Stimulated activated CD8-positive, alpha-beta memory T cell treated with anti-CD3 and anti-CD28 coated beads, Interleukin-15, amount 100 ng/mL, for 1 hour (primary cell): ENCODE data around the gene SPON2.
A peak's percentile ranks its signal among the peaks of the same experiment; 100 is the strongest.

ENCODE experiments used
- DNase-seq: peaks from one replicate; pipeline ENCODE4 v3.0.0-alpha.2; 2020; ENCODE audit warnings: low read depth

SPON2 gene

DNA sequence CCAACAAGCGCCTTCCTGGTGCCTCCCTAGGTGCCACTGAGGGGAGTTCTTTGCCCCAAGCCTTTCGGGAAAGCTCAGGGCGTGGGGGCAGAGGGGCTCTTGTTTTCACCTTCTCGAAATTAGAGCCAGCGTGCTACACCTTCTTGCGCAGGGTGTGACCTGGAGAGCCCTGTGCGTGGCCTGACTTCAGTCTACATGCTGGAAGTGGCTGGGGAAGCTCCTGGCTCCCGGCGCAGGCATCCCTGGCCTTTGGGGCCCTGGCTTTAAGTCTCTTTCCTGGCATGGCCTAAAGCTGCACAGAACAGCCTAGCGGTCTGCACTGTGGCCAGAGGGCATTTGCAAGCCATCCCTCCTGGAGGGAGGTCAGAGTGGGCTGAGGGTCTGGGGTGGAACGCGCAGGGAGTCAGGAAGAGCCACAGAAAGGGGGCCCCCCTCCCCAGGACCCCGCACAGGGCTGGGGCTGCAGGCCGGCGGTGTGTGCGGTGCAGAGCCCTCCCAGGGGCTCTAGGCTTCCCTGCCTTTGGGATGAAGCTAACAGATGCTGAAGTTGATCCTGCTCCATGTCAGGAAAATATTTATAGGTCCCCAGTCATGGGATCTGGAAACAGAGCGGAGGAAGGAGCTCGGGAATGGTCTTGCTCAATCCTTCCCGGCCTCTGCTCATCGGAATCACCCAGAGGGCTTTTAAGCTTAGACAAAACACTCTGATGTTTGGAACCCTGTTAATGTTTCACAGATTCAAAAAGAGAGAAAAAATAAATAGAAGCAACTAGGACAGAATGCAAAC is 781 bp upstream of the SPON2 start:
- no peak for DNase-seq

DNA sequence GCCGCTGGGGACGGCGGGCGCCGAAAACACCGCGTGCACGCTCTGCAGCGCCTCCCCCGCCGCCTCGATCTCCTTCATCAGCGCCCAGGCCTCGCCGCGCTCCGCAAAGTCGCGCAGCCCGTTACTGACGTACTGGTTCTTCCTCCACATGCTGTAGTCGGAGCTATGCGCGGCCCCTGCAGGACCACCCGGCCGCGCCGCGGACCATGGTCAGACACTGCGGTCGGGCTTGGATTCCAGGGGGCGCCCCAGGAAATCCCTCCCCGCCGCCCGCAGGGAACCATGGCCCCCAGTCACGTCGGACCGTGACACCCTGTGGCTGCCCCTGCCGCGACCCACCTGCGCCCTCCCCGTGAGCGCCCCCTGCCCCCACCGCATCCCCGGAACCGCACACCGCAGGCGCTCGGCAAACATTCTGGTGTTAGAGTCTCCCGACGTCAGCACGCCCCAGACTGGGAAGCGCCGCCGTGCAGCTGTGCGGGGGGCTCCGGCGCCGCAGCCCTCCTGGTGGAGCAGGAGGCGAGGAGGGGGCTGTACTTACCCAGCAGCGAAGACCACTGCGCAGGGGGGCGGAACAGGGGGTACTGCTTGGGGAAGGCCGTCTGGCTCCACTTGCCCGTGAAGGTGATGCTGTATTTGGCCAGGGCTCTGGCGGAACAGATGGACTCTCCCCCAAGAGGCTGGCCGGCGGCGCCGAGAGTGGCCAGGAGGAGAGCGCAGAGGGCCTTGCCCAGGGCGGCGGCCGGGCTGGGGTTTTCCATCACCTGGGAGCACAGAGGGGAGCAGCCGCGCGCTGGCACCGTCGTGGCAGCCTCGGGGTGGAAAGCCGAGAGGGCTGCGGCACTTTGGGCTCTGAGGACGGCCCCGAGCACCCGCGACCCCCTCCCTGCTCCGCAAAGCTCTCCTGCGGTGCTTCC is 814 bp downstream of the SPON2 start:
- DNase-seq = no peak

DNA sequence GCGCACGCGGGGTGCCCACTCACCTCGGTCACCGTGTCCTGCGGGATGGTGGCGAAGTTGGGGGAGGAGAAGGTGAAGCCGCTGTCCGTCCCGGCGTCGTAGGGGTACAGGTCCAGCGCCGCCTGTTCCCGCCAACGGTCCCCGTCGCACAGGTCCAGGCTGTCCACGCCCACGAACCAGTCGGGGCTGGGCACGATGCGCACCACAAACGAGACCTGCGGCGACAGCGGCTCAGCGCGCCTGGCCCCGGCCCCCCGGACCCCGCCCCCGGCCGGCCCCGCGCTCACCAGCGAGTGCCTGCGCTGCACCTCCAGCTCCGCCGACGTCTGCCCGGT is 1.4 kb downstream of the SPON2 start:
- DNase-seq = no peak

DNA sequence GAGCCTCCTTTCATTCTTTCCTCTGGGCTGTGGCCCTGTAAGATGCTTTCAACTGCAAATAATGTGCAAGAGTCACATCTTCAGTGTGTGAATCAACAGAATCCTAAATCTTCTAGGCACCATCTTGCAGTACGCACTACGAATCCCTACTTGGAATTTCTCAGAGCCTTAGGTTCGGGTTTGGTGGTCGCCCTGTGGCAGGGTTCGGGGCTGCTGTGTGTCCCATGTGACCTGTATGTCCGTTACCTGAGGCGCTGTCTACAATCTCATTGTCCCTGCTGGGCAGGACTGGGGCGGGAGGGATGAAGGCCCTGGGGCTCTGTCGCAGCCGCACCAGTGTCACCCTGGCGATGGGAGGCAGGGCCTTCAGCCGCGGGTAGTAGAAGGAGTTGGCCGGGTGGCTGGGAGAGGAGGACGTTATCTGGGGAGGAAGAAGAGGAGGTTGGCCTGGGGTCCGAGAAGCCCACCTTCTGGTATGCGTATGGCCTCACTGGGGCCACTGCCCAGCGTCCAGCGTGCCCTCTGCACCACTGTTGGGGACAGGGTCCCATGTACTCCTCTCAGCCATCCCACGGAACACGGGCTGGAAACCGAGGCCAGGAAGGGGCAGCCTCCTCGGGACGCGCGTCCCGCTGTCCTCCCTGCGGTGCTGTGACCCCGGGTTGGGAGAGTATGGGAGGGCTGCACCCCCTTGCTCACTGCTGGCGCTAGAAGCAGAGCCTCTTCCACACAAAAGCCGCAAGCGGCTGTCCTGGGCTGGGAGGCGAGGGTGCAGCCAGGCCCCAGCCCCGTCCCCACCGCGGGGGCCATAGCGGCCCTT is 2.0 kb downstream of the SPON2 start:
- no peak for DNase-seq

DNA sequence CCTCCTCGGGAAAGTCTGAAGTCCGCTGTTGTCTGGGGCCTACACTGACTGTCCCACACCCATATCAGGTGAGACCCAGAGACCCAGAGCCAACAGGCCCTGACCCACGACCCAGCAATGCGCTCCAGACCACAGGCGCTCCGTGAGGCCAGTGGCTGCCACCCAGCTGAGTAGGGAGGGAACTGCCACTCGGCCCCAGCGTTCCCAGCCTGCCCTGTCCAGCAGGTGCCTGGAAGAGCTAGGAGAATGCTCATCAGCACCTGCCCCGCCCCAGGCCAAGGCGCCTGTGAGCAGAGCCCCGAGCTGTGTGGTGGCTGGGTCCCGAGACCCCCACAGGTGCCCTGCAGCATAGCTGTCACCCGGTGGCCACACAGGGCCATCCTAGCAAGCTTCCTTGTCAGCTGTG is 2.7 kb downstream of the SPON2 start:
- no peak for DNase-seq

DNA sequence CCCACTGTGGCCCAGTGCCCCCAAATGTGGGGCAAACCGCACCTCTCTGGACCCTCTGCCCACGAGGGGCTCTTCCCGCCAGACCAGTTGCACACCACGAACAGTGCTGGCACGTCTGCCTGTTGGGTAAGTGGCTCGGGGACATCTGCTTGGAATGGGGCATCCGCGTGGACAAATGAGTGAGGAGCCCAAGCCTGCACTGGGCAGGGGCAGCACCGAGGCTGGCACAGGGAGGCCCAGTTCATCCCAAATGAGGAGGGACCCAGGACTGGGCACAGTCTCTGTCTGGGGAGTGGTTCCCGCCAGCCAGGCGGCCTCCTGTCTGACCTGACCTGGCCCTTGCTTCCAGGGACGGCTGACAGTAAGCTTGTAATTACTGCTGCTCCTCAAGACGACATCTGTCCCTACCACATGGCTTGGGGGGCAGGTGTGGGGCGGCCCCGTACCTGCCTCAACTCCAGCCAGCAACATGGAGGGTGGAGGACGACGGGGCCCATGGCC is 3.2 kb downstream of the SPON2 start:
- no peak for DNase-seq

DNA sequence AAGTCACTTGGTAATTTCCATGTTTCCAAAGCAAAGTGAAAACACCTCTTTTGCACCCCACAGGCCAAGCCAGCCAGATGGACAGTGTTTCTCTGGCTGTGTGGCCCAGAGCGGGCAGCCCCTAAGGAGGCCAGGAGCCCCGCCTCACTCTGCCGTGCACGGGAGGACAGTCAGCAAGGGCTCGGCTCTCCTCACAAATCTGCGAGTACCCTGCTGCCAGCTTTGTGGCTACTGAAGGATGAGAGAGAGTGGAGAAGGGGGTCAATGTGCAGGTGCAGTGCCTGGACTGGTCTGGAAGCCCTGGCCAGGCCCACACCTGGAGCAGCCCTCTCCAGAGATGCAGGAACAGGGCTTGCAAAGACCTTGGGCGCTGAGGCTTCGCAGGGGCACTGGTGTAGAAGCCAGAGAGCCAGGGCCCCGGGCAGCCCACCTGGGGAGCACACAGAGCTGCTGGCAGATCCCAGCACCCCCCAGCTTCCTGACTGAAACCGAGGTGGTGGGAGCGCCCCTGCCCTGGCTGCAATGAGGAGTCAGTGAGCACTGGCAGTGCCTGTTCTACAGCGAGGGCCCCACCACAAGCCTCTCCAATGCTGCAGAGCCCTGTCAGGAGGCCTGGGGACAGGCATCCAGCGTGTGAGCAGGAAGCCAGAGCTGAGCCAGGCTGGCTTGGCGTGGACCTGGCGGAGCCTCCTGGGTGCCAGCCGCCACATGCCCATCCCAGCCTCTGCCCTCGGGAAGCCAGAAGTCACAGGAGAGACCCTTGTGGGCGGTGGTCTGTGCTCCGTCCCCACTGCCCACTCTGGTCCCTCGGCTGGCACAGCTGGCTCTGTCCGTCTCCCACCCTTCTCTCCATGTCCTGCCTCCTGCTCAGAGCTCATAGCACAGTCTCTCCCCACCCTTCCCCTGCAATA is 3.9 kb downstream of the SPON2 start:
- no peak for DNase-seq

DNA sequence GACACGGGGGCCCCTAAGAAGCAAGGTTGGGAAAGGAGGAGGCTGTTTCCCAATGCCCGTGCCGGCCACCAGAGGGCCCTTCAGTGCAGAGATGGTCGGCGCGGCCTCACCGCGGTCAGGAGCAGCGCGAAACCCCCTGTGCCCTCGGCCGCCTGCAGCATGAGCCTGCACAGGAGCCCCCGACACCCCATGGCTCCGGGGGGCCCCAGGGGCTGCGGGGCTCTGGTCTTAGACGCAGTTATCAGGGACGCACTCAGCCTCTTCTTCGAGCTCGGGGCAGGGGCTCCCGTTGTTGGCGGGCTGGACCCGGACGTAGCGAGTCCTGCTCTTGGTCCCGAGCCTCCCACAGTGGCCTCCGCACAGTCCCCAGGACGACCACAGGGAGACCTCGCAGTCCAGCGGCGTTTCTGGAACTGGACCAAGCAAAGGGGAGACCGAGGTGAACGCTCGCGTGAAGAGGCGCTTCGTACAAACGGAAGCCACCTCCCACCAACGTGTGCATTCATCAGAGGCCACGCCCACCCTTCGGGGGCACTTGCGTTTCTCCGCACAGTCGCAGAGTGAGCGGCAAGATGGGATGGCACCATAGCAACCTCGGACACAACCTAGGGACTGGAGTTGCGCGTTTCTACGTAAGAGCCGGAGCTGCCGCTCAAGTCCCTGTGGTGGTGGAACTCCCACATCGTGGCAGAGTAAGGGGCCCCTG is 5.0 kb downstream of the SPON2 start:
- DNase-seq = peak; percentile 81

DNA sequence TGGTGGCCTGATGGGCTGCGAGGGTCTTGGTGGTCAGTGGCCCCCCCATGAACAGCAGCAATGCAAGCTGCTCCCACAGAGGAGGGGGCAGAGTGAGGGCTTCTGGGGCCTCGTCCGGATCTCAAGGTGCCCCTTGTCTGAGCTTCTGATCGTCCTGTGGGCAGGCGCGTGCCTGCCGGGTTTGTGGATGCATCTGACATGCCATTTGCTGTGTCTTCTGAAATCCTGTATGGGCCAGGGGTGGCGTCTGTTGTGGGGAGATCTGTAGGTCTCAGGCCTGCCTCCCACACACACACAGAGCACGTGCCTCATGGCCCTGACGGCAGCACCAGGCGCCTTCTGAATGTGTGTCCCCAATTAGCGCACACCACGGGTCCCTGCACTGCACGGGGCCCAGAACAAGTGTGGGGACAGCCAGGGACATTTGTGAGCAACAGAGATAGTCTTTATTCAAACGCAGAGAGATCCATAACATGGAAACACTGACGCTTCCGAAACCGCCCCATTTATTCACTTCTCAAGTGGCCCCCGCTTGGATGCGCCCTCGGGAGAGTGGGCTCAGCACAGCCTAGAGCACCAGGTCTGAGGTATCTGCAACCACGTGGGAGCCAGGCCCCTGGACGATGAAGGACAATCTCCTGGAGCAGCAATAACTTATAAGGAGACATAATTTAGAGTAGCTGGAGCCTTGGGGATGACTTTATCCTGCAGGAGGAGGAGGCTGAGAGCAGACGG is 5.7 kb downstream of the SPON2 start:
- DNase-seq = no peak

DNA sequence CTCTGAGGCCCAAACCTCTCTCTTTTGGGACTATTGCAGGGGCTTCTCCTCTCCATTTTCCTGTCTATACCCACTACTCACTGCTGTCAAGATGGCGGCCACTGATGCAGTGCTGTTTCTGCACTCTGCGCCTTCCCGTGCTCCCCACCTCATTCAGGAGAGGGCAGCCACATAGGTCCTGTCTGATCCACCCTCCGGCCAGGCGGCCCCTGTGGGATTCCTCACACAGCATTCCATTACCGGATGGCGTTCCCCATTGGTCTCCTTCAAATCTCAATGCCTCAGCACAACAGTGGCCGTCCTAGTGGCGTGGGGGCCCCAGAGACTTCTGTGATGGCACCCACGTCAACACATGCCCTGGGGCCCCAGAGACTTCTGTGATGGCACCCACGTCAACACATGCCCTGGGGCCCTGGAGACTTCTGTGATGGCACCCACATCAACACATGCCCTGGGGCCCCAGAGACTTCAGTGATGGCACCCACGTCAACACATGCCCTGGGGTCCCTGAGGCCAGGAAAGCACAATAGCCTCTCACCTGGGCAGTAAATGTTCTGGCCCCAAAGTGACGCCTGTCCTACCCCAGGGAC is 7.3 kb downstream of the SPON2 start:
- no peak for DNase-seq

DNA sequence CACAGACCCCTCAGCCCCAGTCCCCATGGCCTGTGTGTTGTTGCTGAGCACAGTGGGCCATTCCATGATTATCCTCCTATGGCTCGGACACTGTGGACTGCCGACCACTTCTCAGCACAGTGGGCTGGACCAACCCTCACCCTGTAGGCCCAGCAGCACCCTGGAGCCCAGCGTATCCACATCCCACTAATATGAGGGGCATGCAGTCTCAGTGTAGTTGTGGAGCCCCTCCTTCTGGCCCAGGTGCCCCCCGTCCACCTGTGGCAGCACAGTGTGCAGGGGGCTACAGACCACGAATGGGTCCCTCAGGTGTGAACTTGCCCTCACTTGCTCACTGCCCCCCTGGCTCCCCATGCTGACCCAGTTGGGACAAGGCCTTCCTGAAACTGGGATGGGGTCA is 7.9 kb downstream of the SPON2 start:
- no peak for DNase-seq

DNA sequence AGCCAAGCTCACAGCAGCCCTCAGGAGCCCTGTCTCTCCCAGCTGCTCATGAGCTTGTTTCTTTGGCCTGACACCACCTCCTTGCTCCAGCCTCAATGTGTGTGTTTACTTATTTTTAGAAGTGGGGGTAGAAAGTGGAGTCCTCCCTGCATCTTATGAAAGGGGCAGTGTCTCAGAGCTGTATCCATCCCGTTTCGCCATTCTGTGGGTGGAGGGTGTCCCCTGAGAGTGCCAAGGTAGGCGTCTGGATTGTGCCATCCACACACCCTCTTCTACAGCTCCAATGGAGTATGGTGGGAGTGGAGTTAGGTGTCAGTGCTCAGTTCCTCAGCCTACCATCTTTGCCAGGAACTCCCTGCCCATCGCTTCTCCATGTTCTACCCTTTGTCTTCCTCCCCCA is 8.3 kb downstream of the SPON2 start:
- no peak for DNase-seq

DNA sequence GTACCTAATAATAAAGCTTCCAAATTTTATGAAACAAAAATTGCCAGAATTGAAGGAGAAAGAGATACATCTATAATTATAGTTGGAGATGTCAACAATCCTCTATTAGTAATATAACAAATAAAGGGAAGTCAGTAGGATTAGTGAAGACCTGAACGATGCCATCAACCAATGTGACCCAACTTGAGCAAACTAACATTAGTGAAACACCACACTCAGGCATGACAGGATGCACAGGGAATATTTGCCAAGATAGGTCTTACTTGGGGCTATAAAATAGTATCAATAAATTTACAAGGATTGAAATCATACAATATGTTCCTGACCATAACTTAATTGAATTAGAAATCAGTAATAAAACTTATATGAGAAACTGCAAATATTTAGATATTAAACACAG is 12.0 kb downstream of the SPON2 start:
- DNase-seq = no peak

DNA sequence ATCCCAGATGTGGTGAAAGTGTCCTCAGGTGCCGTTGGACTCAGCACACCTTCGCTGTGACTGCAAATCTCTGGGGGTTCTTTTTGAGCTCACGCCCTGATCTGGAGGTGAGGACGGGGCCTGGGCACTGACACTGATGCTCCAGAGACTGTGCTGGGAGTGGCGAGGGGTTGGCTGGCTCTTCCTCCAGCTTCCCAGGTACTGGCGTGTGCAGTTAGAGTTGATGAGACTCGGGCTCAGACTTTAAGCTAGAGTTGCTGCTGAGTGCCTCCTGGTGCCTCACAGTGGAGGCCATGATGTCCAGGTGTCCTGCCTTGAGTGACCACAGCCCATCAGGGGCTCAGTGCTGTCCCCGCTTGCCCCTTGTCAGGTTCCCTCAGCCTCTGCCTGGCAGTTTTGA is 16.3 kb downstream of the SPON2 start:
- no peak for DNase-seq

DNA sequence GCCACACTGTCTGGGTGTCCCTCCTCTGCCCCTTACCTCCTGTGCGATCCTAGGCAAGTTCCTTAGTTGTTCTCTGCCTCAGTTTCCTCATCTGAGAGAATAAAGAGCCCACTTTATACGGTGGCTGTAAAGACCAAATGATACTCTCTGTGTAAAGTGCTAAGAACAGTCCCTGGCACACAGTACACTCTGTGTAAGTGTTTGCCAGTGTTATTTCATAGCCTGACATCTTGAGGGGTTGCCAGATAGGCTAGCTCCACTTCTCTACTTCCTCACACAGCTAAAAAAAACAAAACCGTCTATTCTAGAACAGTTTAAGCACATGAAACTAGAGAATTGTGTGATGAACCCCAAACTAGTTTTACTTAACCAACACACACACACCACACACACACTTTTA is 17.1 kb downstream of the SPON2 start:
- DNase-seq = no peak

DNA sequence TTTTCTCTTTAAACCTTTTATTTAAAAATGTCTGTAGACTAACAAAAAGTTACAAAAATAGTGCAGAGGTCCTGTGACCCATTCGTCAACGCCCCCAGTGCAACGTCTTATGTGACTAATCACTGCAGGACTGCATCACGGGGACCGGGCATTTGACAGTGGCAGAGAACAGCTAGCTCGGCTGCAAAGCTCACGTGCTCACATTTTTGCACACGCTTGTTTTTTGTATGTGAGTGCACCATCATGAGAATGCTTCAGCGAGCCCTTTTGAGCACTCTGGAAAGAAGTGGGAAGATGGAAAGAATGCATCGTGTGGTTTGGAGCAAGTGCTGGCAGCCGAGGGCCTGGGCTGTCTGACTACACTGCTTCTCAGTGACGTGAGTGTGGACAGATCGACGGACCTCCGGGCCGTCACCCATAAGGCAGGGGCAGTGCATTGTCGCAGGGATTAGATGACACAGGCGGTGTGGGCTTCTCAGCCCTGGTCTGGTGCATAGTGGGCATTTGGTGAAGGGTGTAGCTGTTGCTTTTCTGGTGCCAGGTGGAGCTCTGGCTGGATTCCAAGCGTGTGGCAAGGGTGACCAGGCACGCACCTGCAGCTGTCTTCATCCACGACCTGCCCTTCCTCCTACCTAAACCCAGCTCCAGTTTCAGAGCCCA is 17.7 kb downstream of the SPON2 start:
- DNase-seq = no peak

DNA sequence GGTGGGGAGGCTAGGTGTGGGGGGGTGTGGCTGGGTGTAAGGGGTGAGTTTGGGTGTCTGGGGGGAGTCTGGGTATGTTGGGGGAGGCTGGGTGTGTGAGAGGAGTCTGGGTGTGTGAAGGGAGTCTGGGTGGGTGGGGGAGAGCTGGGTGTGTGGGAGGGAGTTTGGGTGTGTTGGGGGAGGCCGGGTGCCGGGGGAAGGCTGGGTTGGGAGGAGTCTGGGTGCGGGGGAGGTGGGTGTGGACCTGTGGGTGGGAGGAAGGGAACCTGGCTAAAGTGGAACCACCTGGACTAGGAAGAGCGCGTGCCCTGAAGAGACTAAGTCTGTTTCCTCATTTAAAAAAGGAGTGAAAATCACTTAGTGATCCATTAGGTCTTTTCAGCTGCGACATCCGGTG is 18.3 kb downstream of the SPON2 start:
- no peak for DNase-seq

DNA sequence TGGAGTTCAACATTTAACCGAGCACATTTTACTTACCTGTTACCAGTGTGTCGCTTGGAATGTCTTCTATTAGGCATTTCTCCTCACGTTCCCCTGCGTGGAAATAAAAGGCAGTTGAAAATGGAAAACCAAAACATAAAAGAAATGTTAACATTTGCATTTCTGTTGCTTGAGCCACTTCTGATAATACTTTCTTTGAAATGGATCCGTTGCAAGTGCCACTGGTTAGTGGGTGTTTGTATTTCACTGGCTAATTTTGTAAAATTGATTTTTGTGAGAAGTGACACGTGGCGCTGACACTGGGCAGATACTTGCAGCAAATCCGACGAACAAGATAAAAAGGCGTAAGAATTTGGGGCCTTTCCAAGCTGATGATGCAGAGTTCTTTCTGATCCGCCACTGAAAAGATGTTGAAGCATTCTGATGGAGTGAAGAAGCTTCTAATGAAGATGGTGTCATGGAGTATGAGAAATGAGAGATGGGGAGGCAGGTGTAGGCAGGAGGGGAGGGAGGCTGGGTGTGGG is 18.8 kb downstream of the SPON2 start:
- no peak for DNase-seq

DNA sequence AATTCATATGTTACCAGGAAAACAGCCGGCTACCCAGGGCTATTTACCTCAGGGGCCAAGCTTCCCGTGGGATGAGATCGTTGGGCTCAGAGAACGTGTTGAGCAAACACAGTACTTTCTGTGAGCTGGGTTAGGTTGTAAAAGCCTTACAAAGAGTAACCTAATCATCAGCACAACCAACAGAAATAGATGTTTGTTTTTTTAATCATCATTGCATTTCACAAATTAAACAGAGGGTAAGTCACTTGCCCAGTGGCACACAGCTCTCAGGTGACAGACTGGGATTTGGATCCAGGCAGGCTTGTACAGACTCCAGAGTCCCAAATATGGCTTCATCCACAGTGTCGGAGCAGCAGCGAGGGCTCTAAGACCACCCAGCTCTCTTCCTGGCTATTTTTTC is 20.1 kb downstream of the SPON2 start:
- no peak for DNase-seq
